OCI-LY3 (cell line): ENCODE measurements around the gene SHLD1.
"Not testable (repeated sequence)": the region's sequence is repeated elsewhere in the genome, so short reads cannot be mapped to it uniquely, and the experiment has no call there.

Source experiments
- H2AFZ ChIP-seq: fragments of 200-600, 300-600 bp; shearing (Covaris generic); 2 replicates; pipeline ENCODE4 v1.6.0; 2014; ENCODE audit warnings: antibody characterized with exemption, low read depth, low read length
- H3K27ac ChIP-seq: fragments of 200-600, 300-600 bp; sonication (generic); 2 replicates; pipeline ENCODE4 v1.5.1; 2014; ENCODE audit warnings: mild to moderate bottlenecking, low read length, moderate library complexity, mixed read lengths
- H3K27me3 ChIP-seq: fragments of 200-600, 300-600 bp; sonication (generic); 2 replicates; pipeline ENCODE4 v1.6.1; 2014; ENCODE audit warnings: low read depth, low read length, mixed read lengths
- H3K36me3 ChIP-seq: fragments of 200-600, 300-600 bp; sonication (generic); replicated peaks from 2 replicates; pipeline ENCODE3; 2014; ENCODE audit warnings: low read depth, low read length, mixed read lengths
- H3K4me1 ChIP-seq: fragments of 300-600, 200-600 bp; sonication (generic); 2 replicates; pipeline ENCODE4 v1.6.1; 2014; ENCODE audit warnings: low read length, mixed read lengths
- H3K4me2 ChIP-seq: fragments of 200-600, 300-600 bp; sonication (generic); 2 replicates; pipeline ENCODE4 v1.6.1; 2014; ENCODE audit warnings: low read length, mixed read lengths
- H3K4me3 ChIP-seq: fragments of 300-600, 200-600 bp; sonication (generic); 2 replicates; pipeline ENCODE4 v1.5.1; 2014; ENCODE audit warnings: antibody characterized with exemption, mild to moderate bottlenecking, low read length, moderate library complexity
- H3K79me2 ChIP-seq: fragments of 300-600, 200-600 bp; shearing (Covaris generic); 2 replicates; pipeline ENCODE4 v1.6.1; 2014; ENCODE audit warnings: mild to moderate bottlenecking, low read length, mixed read lengths
- H3K9ac ChIP-seq: fragments of 300-600, 200-600 bp; shearing (Covaris generic); 2 replicates; pipeline ENCODE4 v1.6.0; 2014; ENCODE audit warnings: mild to moderate bottlenecking, low read length, moderate library complexity
- H3K9me3 ChIP-seq: fragments of 200-600, 300-600 bp; shearing (Covaris generic); 2 replicates; pipeline ENCODE4 v1.6.1; 2014; ENCODE audit warnings: low read length, mixed read lengths; ENCODE audit not compliant: insufficient read depth
- H4K20me1 ChIP-seq: fragments of 200-600, 300-600 bp; sonication (generic); 2 replicates; pipeline ENCODE4 v1.6.1; 2016; ENCODE audit warnings: low read length, mixed read lengths; ENCODE audit not compliant: insufficient read depth
- CTCF ChIP-seq: fragments of 200-600, 300-600 bp; sonication (generic); IDR thresholded peaks from 2 replicates; pipeline ENCODE4 v1.5.1; 2014; ENCODE audit warnings: antibody characterized with exemption, low read length, low read depth
- EZH2phosphoT487 ChIP-seq: fragments of 200-600 bp; shearing (Covaris generic); IDR thresholded peaks from 2 replicates; pipeline ENCODE4 v1.6.1; 2018; ENCODE audit warnings: antibody characterized with exemption, mixed run types, low read depth

The SHLD1 gene

GRCh38 chr20:5745416-5746030 lies 4.7 kb upstream of the SHLD1 start:
- Histone ChIP-seq H3K9me3 (no peaks in the 10 kb centered on the region), H3K36me3 (no peaks in the 10 kb centered on the region), H4K20me1 (no peaks in the 10 kb centered on the region), H2AFZ (no peak overlapping the region), H3K27me3 (peaks cover 3% of the 10 kb centered on the region; the same call in 1 of the 2 replicates), H3K27ac (no peak overlapping the region), H3K9ac (no peak overlapping the region), H3K79me2 (no peaks in the 10 kb centered on the region), H3K4me3 (no peak overlapping the region), H3K4me2 (no peak overlapping the region), H3K4me1 (peaks cover 6% of the 10 kb centered on the region)
- TF ChIP-seq CTCF = no peak
- TF ChIP-seq EZH2phosphoT487 = no peak

- Histone ChIP-seq H3K79me2 (peaks cover 5% of the 10 kb centered on the region), H3K36me3 (no peaks in the 10 kb centered on the region), H4K20me1 (no peaks in the 10 kb centered on the region), H3K9ac (no peak overlapping the region), H3K27me3 (peaks cover 3% of the 10 kb centered on the region; the same call in 1 of the 2 replicates), H3K4me2 (no peak overlapping the region), H3K4me1 (peaks cover 9% of the 10 kb centered on the region), H3K9me3 (no peaks in the 10 kb centered on the region), H3K4me3 (no peak overlapping the region), H2AFZ (no peak overlapping the region), H3K27ac (no peak overlapping the region)
- TF ChIP-seq EZH2phosphoT487 (no peak), CTCF (no peak)
Measured at GRCh38 chr20:5746064-5746463, 4.1 kb upstream of the SHLD1 start.

- no peak overlapping the region for H3K9ac ChIP-seq
- no peaks in the 10 kb centered on the region for H3K36me3 ChIP-seq
- no peak overlapping the region for H3K27ac ChIP-seq
- no peak overlapping the region for H2AFZ ChIP-seq
- no peaks in the 10 kb centered on the region for H4K20me1 ChIP-seq
- peaks cover 9% of the 10 kb centered on the region for H3K79me2 ChIP-seq
- peaks cover 13% of the 10 kb centered on the region for H3K4me1 ChIP-seq
- no peak overlapping the region for H3K4me3 ChIP-seq
- H3K27me3 ChIP-seq = peaks cover 3% of the 10 kb centered on the region; the same call in 1 of the 2 replicates
- H3K4me2 ChIP-seq = no peak overlapping the region
- TF ChIP-seq EZH2phosphoT487 (no peak), CTCF (no peak)
- H3K9me3 ChIP-seq = no peaks in the 10 kb centered on the region
Measured at GRCh38 chr20:5748246-5748645, 2.0 kb upstream of the SHLD1 start.

- H3K9ac ChIP-seq, H3K36me3 ChIP-seq, H4K20me1 ChIP-seq, H3K27me3 ChIP-seq, H3K79me2 ChIP-seq, H3K9me3 ChIP-seq: not testable (repeated sequence)
- Histone ChIP-seq H3K4me2 (peak overlapping the region; percentile 95), H3K4me3 (peak overlapping the region; percentile 86), H2AFZ (peak overlapping the region; percentile 97), H3K4me1 (peaks cover 13% of the 10 kb centered on the region), H3K27ac (peak overlapping the region; percentile 28; the same call in 1 of the 2 replicates)
Measured at GRCh38 chr20:5749512-5749951, 669 bp upstream of the SHLD1 start.
